ENCODE data around the gene MNAT1.

MNAT1 gene

DNA sequence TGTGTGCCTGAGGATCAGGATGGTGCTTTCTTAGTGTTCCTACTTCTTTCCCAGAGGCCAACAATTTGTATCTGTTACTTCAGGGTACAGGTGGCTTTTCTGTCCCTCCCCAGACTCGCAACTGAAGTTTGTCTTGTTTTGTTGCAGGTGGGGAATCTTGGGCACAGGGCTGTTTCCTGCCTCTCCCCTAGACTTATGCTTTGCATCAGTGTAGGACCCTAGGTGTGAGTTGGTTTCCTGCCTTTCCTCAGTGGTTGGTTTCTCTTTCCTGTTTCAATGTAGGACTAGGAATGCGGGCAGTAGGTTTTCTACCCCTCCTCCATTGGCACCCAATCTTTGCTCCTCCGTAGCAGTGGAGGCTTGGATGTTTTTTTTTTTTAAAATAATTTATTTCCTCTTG lies 159.3 kb downstream of the MNAT1 start:
- peaks cover 2% of the 10 kb centered on the region for H3K27me3 Mint-ChIP-seq (ENCODE audit: low read depth, poor library complexity)
- peak overlapping the region; percentile 48 for H3K27ac Mint-ChIP-seq
- no peak for DNase-seq
- peaks cover 21% of the 10 kb centered on the region for H3K9me3 Mint-ChIP-seq
- H3K4me1 Mint-ChIP-seq: peaks cover 10% of the 10 kb centered on the region
- TF ChIP-seq, protein P1, sequence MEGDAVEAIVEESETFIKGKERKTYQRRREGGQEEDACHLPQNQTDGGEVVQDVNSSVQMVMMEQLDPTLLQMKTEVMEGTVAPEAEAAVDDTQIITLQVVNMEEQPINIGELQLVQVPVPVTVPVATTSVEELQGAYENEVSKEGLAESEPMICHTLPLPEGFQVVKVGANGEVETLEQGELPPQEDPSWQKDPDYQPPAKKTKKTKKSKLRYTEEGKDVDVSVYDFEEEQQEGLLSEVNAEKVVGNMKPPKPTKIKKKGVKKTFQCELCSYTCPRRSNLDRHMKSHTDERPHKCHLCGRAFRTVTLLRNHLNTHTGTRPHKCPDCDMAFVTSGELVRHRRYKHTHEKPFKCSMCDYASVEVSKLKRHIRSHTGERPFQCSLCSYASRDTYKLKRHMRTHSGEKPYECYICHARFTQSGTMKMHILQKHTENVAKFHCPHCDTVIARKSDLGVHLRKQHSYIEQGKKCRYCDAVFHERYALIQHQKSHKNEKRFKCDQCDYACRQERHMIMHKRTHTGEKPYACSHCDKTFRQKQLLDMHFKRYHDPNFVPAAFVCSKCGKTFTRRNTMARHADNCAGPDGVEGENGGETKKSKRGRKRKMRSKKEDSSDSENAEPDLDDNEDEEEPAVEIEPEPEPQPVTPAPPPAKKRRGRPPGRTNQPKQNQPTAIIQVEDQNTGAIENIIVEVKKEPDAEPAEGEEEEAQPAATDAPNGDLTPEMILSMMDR (IDR thresholded peaks at IDR 0.05): no peak
- H3K4me3 Mint-ChIP-seq: no peak overlapping the region
- H3K36me3 Mint-ChIP-seq (ENCODE audit: low read depth): peaks cover 40% of the 10 kb centered on the region

DNA sequence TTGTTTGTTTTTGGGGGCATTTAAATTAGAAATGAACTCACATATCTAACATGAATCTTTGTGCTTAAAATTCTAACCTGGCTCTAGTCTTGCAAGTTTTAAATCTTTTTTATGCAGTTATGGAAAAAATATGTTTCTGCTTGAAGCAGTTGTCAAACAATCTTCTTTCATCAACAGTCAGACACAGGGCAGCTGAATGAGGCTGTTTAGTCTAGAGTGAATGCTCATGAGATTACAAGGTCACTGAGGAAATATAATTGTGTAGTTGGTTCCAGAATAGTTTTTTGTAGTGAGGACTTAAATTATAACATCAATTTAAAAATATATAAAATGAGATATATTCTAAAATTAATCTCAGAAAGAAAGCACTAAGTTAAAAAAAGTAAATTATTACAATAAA lies 169.8 kb downstream of the MNAT1 start:
- no peak overlapping the region for H3K4me3 Mint-ChIP-seq
- peaks cover 3% of the 10 kb centered on the region for H3K27me3 Mint-ChIP-seq (ENCODE audit: low read depth, poor library complexity)
- no peak overlapping the region for H3K27ac Mint-ChIP-seq
- TF ChIP-seq, protein P1 (IDR thresholded peaks at IDR 0.05): no peak
- DNase-seq: no peak
- H3K9me3 Mint-ChIP-seq: peaks cover 19% of the 10 kb centered on the region
- peaks cover 34% of the 10 kb centered on the region for H3K36me3 Mint-ChIP-seq (ENCODE audit: low read depth)
- no peaks in the 10 kb centered on the region for H3K4me1 Mint-ChIP-seq

DNA sequence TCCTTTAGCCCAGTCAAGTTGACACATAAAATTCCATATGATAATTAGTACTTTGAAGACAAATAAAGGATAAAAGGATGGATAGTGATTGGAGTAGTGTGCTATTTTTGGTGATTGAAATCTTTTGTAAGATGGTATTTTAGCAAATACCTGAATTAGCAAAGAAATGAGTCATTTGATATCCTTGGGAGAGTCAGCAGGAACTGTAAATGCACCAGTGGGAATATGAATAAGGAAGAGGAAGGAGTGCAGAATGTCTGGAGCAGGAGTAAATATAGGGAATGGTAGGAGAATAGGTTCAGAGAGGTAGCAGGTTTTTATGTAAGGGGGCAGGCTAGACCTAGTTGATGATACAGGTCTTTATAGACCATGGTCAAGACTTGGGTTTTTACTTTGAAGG lies 171.4 kb downstream of the MNAT1 start:
- Mint-ChIP-seq H3K36me3 (ENCODE audit: low read depth) (peaks cover 36% of the 10 kb centered on the region), H3K4me3 (no peak overlapping the region), H3K4me1 (no peaks in the 10 kb centered on the region), H3K27ac (no peak overlapping the region), H3K9me3 (peaks cover 31% of the 10 kb centered on the region), H3K27me3 (ENCODE audit: low read depth, poor library complexity) (peaks cover 3% of the 10 kb centered on the region)
- TF ChIP-seq, protein P1 (IDR thresholded peaks at IDR 0.05): no peak
- no peak for DNase-seq

DNA sequence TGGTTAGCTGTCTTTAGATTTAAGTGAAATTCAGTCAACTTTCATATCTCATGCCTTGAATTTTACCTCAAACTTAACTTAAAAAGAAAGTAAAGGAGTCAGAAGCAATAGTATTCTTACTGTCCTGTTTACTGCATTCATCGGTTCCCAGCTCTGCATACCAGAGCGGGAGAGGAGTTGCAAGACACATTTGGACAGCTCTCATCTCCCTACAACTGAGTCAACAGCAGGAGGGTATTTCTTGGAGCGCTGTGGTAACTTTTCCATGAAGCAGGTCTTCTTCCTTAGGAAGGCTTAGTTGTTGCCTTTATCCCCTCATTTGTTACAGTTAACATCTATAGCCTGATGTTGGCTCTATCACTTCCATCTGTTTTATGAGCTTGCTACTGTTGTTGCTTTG lies 181.2 kb downstream of the MNAT1 start:
- Mint-ChIP-seq H3K9me3 (peaks cover 47% of the 10 kb centered on the region), H3K27ac (no peak overlapping the region), H3K4me3 (no peak overlapping the region), H3K4me1 (no peaks in the 10 kb centered on the region), H3K36me3 (ENCODE audit: low read depth) (peaks cover 75% of the 10 kb centered on the region), H3K27me3 (ENCODE audit: low read depth, poor library complexity) (no peaks in the 10 kb centered on the region)
- no peak for DNase-seq
- TF ChIP-seq, protein P1 (IDR thresholded peaks at IDR 0.05): no peak

DNA sequence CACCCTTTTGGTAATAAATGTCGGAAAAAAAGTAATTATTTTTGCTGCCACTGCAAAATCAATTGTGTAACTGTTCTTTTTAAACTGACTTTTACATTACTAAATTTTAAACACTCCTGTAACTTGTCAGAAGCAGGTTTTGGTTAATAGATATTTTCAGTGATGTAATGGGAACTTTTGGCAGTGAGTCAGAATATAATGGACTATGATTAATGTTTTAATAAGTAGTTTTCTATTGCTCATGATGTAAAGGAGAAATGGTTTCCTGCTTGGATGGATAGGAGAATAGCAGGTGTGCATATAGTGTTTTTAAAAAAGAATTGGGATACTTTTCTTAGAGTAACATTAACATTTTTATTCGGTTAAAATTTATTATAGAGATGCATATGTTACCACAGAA lies 187.5 kb downstream of the MNAT1 start:
- no peaks in the 10 kb centered on the region for H3K9me3 Mint-ChIP-seq
- peaks cover 37% of the 10 kb centered on the region for H3K36me3 Mint-ChIP-seq (ENCODE audit: low read depth)
- no peak for DNase-seq
- no peaks in the 10 kb centered on the region for H3K27me3 Mint-ChIP-seq (ENCODE audit: low read depth, poor library complexity)
- no peak overlapping the region for H3K4me3 Mint-ChIP-seq
- no peaks in the 10 kb centered on the region for H3K4me1 Mint-ChIP-seq
- peak overlapping the region; percentile 88 for H3K27ac Mint-ChIP-seq
- TF ChIP-seq, protein P1 (IDR thresholded peaks at IDR 0.05): no peak

DNA sequence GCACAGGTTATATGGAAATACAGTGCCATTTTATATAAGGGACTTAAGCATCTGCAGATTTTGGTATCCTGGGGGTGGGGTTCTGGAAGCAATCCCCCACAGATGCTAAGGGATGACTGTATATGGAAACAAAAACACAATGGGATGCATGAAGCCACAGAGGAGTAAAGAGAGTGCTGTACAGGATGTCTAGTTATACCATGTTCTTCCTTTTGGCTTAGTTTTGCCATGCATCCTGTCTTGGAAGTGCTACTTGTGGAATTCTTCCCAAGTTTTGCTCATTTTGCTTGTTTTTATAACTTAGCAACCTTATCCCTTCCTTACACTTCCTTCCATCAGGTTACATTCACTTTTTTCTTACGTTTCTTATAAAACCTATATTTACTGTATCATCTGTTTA lies 190.7 kb downstream of the MNAT1 start:
- no peak overlapping the region for H3K27ac Mint-ChIP-seq
- TF ChIP-seq, protein P1 (IDR thresholded peaks at IDR 0.05): no peak
- peaks cover 13% of the 10 kb centered on the region for H3K4me1 Mint-ChIP-seq
- no peak overlapping the region for H3K4me3 Mint-ChIP-seq
- H3K9me3 Mint-ChIP-seq: no peaks in the 10 kb centered on the region
- no peak for DNase-seq
- no peaks in the 10 kb centered on the region for H3K27me3 Mint-ChIP-seq (ENCODE audit: low read depth, poor library complexity)
- H3K36me3 Mint-ChIP-seq (ENCODE audit: low read depth): peaks cover 21% of the 10 kb centered on the region
